ENCODE data around the gene MEGF6.

DNA sequence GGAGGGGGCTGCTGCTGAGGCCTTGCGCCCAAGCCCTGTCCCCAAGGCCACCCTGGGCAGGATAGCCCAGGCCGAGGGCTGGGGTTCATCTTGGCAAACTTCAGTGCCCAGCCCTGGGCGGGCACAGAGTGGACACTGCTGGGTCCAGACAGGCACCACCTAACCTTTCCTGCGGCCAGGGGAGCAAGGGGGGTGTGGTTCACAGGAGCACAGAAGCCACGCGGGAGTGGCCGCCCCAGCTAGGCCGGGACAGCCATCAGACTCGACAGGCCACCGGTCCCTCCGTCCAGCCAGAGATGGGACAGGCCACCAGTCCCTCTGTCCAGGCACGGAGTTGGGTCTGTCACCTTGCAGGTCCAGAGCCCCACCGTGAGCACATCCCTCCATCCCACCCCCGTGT is 127.9 kb downstream of the MEGF6 start:
- TF ChIP-seq, protein P1, sequence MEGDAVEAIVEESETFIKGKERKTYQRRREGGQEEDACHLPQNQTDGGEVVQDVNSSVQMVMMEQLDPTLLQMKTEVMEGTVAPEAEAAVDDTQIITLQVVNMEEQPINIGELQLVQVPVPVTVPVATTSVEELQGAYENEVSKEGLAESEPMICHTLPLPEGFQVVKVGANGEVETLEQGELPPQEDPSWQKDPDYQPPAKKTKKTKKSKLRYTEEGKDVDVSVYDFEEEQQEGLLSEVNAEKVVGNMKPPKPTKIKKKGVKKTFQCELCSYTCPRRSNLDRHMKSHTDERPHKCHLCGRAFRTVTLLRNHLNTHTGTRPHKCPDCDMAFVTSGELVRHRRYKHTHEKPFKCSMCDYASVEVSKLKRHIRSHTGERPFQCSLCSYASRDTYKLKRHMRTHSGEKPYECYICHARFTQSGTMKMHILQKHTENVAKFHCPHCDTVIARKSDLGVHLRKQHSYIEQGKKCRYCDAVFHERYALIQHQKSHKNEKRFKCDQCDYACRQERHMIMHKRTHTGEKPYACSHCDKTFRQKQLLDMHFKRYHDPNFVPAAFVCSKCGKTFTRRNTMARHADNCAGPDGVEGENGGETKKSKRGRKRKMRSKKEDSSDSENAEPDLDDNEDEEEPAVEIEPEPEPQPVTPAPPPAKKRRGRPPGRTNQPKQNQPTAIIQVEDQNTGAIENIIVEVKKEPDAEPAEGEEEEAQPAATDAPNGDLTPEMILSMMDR (IDR thresholded peaks at IDR 0.05) = no peak
- TF ChIP-seq POLR2A (IDR thresholded peaks at IDR 0.05) = no peak

Measured in right lobe of liver (tissue), 4 donors.